Fibroblast of lung (primary cell): ENCODE results near the gene UNKL.

Experiments used
- EZH2 ChIP-seq: IDR thresholded peaks from 2 replicates; pipeline ENCODE4 v1.5.1; 2012; ENCODE audit warnings: low read length, control low read depth, mild to moderate bottlenecking; ENCODE audit errors: missing control alignments
- TF ChIP-seq, protein P1 (sequence below), 2 donors: IDR thresholded peaks in 1 of 2; conservative IDR thresholded peaks in 1 of 2; 1 replicate in 1 of 2; 2 replicates in 1 of 2; pipeline ENCODE4 v1.5.1; 2011 to 2012; ENCODE audit warnings: low read length in 2 of 2, control low read depth in 1 of 2, inconsistent platforms in 1 of 2, low read depth in 1 of 2, mild to moderate bottlenecking in 1 of 2

- TF ChIP-seq, protein P1, sequence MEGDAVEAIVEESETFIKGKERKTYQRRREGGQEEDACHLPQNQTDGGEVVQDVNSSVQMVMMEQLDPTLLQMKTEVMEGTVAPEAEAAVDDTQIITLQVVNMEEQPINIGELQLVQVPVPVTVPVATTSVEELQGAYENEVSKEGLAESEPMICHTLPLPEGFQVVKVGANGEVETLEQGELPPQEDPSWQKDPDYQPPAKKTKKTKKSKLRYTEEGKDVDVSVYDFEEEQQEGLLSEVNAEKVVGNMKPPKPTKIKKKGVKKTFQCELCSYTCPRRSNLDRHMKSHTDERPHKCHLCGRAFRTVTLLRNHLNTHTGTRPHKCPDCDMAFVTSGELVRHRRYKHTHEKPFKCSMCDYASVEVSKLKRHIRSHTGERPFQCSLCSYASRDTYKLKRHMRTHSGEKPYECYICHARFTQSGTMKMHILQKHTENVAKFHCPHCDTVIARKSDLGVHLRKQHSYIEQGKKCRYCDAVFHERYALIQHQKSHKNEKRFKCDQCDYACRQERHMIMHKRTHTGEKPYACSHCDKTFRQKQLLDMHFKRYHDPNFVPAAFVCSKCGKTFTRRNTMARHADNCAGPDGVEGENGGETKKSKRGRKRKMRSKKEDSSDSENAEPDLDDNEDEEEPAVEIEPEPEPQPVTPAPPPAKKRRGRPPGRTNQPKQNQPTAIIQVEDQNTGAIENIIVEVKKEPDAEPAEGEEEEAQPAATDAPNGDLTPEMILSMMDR (conservative IDR thresholded peaks at IDR 0.05 in 1 of 2, IDR thresholded peaks at IDR 0.05 in 1 of 2; ENCODE audit: low read depth in 1 of 2, low read length in 2 of 2): no peak
- TF ChIP-seq EZH2: no peak
Observed at GRCh38 chr16:1366060-1366711, 48.3 kb downstream of the UNKL start.
